Retinal pigment epithelial cell (primary cell): Measurements from ENCODE around the gene HOXC5.

Source experiments
- DNase-seq: peaks from one replicate; pipeline ENCODE4 v3.0.0-alpha.2; 2010; ENCODE audit warnings: low read depth
- H3K4me3 ChIP-seq: 2 replicates; pipeline ENCODE4 v1.5.1; 2011; ENCODE audit warnings: mild to moderate bottlenecking, low read length, control low read depth, moderate library complexity
- CTCF ChIP-seq: conservative IDR thresholded peaks from 2 replicates; pipeline ENCODE4 v1.5.1; 2011; ENCODE audit warnings: low read depth, low read length, control low read depth, inconsistent platforms

The HOXC5 gene

GRCh38 chr12:54082397-54082892 is 49.6 kb downstream of the HOXC5 start:
- DNase-seq, result peak; percentile 4
- no peak overlapping the region for H3K4me3 ChIP-seq
- no peak for TF ChIP-seq CTCF
